H1 (cell line): ENCODE data around the gene EPHA4. TPM values are rescaled to one million over a fixed set of nuclear protein-coding genes. Genes with fewer than 3 reads are reported as not detected.

Experiments used
- CTCF ChIA-PET: fragments of 300-600 bp; sonication (Branson Sonifier 250); formaldehyde crosslinking; loops from one replicate; lab custom pipeline; 2021; ENCODE audit not compliant: partially characterized antibody; lab: Charles Lee
- POLR2A ChIA-PET: fragments of 300-600 bp; sonication (Branson Sonifier 250); formaldehyde crosslinking; loops from one replicate; lab custom pipeline; 2021; ENCODE audit warnings: inconsistent platforms; ENCODE audit not compliant: partially characterized antibody; lab: Charles Lee
- DNase-seq, 2 experiments: peaks; one replicate each; pipeline versions ENCODE4 v3.0.0 to v3.0.0-alpha.2; 2010 to 2022; ENCODE audit warnings: low spot score in 2 of 2, low read depth in 1 of 2, mixed read lengths in 1 of 2
- FAIRE-seq: peaks from 2 replicates; lab custom pipeline; 2011; peaks lifted over from hg19 to GRCh38; lab: Jason Lieb, UNC
- H2AFZ ChIP-seq: 2 replicates; pipeline ENCODE4 v1.8.1; 2012; ENCODE audit warnings: low read length, inconsistent platforms
- H2AK5ac ChIP-seq: 2 replicates; pipeline ENCODE4 v1.6.1; 2013; ENCODE audit warnings: low read depth, low read length
- H2BK120ac ChIP-seq: replicated peaks from 2 replicates; pipeline ENCODE3; 2013; ENCODE audit warnings: low read depth, low read length, inconsistent platforms
- H2BK12ac ChIP-seq: 2 replicates; pipeline ENCODE4 v1.6.1; 2013; ENCODE audit warnings: low read depth, low read length
- H2BK15ac ChIP-seq: 2 replicates; pipeline ENCODE4 v1.6.1; 2013; ENCODE audit warnings: low read length
- H2BK20ac ChIP-seq: 2 replicates; pipeline ENCODE4 v1.6.1; 2013; ENCODE audit warnings: low read length
- H2BK5ac ChIP-seq: 2 replicates; pipeline ENCODE4 v1.6.1; 2013; ENCODE audit warnings: low read depth, low read length
- H3K14ac ChIP-seq: 2 replicates; pipeline ENCODE4 v1.6.1; 2013; ENCODE audit warnings: inconsistent platforms; ENCODE audit not compliant: insufficient read length
- H3K18ac ChIP-seq: 2 replicates; pipeline ENCODE4 v1.6.1; 2013; ENCODE audit warnings: low read length; ENCODE audit errors: extremely low read depth
- H3K23ac ChIP-seq: 2 replicates; pipeline ENCODE4 v1.6.1; 2013; ENCODE audit warnings: inconsistent platforms; ENCODE audit not compliant: insufficient read length
- H3K23me2 ChIP-seq: 2 replicates; pipeline ENCODE4 v1.6.1; 2013; ENCODE audit warnings: low read depth, low read length
- H3K27ac ChIP-seq: 2 replicates; pipeline ENCODE4 v1.6.1; 2011; ENCODE audit warnings: low read depth, low read length, inconsistent platforms
- H3K27me3 ChIP-seq, 4 experiments: replicated peaks in 1 of 4; 1 replicate in 1 of 4; 2 replicates in 3 of 4; pipeline versions ENCODE4 v1.6.1 to v1.8.1; 2011 to 2013; ENCODE audit warnings: low read length in 3 of 4, mild to moderate bottlenecking in 3 of 4, inconsistent platforms in 2 of 4, mixed read lengths in 2 of 4, moderate library complexity in 1 of 4; ENCODE audit not compliant: control insufficient read depth in 3 of 4, insufficient read depth in 3 of 4; ENCODE audit errors: extremely low read depth in 1 of 4
- H3K36me3 ChIP-seq, 4 experiments: 2 replicates each; pipeline versions ENCODE4 v1.6.1 to v1.8.1; 2011 to 2013; ENCODE audit warnings: mild to moderate bottlenecking in 4 of 4, low read length in 3 of 4, moderate library complexity in 2 of 4, control low read depth in 1 of 4, inconsistent platforms in 1 of 4; ENCODE audit not compliant: insufficient read depth in 4 of 4, control insufficient read depth in 2 of 4
- H3K4ac ChIP-seq: replicated peaks from 2 replicates; pipeline ENCODE3; 2013; ENCODE audit warnings: low read length, low read depth, mixed read lengths, inconsistent platforms; ENCODE audit not compliant: insufficient read length
- H3K4me1 ChIP-seq, 4 experiments: replicated peaks in 1 of 4; 1 replicate in 1 of 4; 2 replicates in 3 of 4; pipeline versions ENCODE4 v1.6.1 to v1.8.1; 2011 to 2013; ENCODE audit warnings: low read length in 3 of 4, inconsistent platforms in 2 of 4, mixed read lengths in 1 of 4; ENCODE audit not compliant: insufficient read depth in 4 of 4, control insufficient read depth in 3 of 4
- H3K4me2 ChIP-seq, 2 experiments: 2 replicates each; pipeline versions ENCODE4 v1.6.1 to v1.8.1; 2011 to 2013; ENCODE audit warnings: low read depth in 2 of 2, low read length in 2 of 2, control low read depth in 1 of 2, inconsistent platforms in 1 of 2, mild to moderate bottlenecking in 1 of 2; ENCODE audit not compliant: insufficient read depth in 1 of 2
- H3K4me3 ChIP-seq, 4 experiments: fragments of 200-600, 300-600 bp in 1 of 4; sonication (generic), shearing (Covaris generic), sonication (Bioruptor Twin) in 1 of 4; 2 replicates each; pipeline versions ENCODE4 v1.5.1 to v1.8.1; 2011 to 2016; ENCODE audit warnings: low read length in 4 of 4, low read depth in 3 of 4, control low read depth in 2 of 4, inconsistent platforms in 2 of 4, mild to moderate bottlenecking in 2 of 4, mixed read lengths in 1 of 4, moderate library complexity in 1 of 4; ENCODE audit not compliant: insufficient read depth in 2 of 4; ENCODE audit errors: extremely low read depth in 1 of 4
- H3K56ac ChIP-seq: replicated peaks from 2 replicates; pipeline ENCODE3; 2013; ENCODE audit warnings: low read depth, mild to moderate bottlenecking, mixed read lengths, low read length, inconsistent platforms; ENCODE audit not compliant: insufficient read length
- H3K79me1 ChIP-seq: 2 replicates; pipeline ENCODE4 v1.6.1; 2013; ENCODE audit warnings: low read depth, low read length, control low read depth
- H3K79me2 ChIP-seq, 2 experiments: 2 replicates each; pipeline versions ENCODE4 v1.6.1 to v1.8.1; 2012 to 2013; ENCODE audit warnings: low read length in 2 of 2, mild to moderate bottlenecking in 2 of 2, inconsistent platforms in 1 of 2; ENCODE audit not compliant: insufficient read depth in 2 of 2, control insufficient read depth in 1 of 2
- H3K9ac ChIP-seq, 4 experiments: replicated peaks in 1 of 4; 1 replicate in 1 of 4; 2 replicates in 3 of 4; pipeline versions ENCODE4 v1.6.1 to v1.8.1; 2011 to 2013; ENCODE audit warnings: low read depth in 3 of 4, low read length in 3 of 4, control low read depth in 2 of 4, mild to moderate bottlenecking in 2 of 4, moderate library complexity in 2 of 4, inconsistent platforms in 1 of 4; ENCODE audit errors: extremely low read depth in 1 of 4
- H3K9me3 ChIP-seq, 2 experiments: 2 replicates each; pipeline versions ENCODE4 v1.6.1 to v1.8.1; 2012 to 2013; ENCODE audit warnings: mild to moderate bottlenecking in 2 of 2, moderate library complexity in 2 of 2, control low read depth in 1 of 2, inconsistent platforms in 1 of 2, low read depth in 1 of 2, low read length in 1 of 2, mixed read lengths in 1 of 2; ENCODE audit not compliant: insufficient read depth in 2 of 2
- H4K20me1 ChIP-seq, 2 experiments: replicated peaks in 1 of 2; 2 replicates each; pipeline versions ENCODE3 to v1.8.1; 2011 to 2013; ENCODE audit warnings: inconsistent platforms in 2 of 2, low read length in 2 of 2, mild to moderate bottlenecking in 1 of 2; ENCODE audit not compliant: insufficient read depth in 2 of 2, control insufficient read depth in 1 of 2
- H4K5ac ChIP-seq: 2 replicates; pipeline ENCODE4 v1.6.1; 2013; ENCODE audit warnings: low read length, low read depth, mixed read lengths, inconsistent platforms; ENCODE audit not compliant: insufficient read length
- H4K8ac ChIP-seq: 2 replicates; pipeline ENCODE4 v1.8.0; 2013; ENCODE audit warnings: mild to moderate bottlenecking, moderate library complexity, low read length, inconsistent platforms; ENCODE audit not compliant: insufficient read depth; ENCODE audit errors: extremely low read depth
- H4K91ac ChIP-seq: replicated peaks from 2 replicates; pipeline ENCODE3; 2013; ENCODE audit warnings: low read length, mixed read lengths, inconsistent platforms; ENCODE audit not compliant: insufficient read length
- ATF3 ChIP-seq: IDR thresholded peaks from 2 replicates; pipeline ENCODE4 v1.6.1; 2011; ENCODE audit warnings: low read depth, mild to moderate bottlenecking, low read length; ENCODE audit not compliant: insufficient read depth
- BACH1 ChIP-seq: IDR thresholded peaks from 2 replicates; pipeline ENCODE4 v1.6.1; 2012; ENCODE audit warnings: low read length, improper control_type of control experiment
- CHD1 ChIP-seq: IDR thresholded peaks from 2 replicates; pipeline ENCODE4 v1.6.1; 2012; ENCODE audit warnings: low read depth, low read length, improper control_type of control experiment
- GABPA ChIP-seq: IDR thresholded peaks from 2 replicates; pipeline ENCODE4 v1.6.1; 2011; ENCODE audit warnings: mild to moderate bottlenecking, low read length, moderate library complexity, borderline replicate concordance; ENCODE audit not compliant: insufficient read depth
- NRF1 ChIP-seq: IDR thresholded peaks from 2 replicates; pipeline ENCODE4 v1.6.1; 2011; ENCODE audit warnings: mild to moderate bottlenecking, low read depth, low read length, improper control_type of control experiment
- RAD21 ChIP-seq, 2 experiments: IDR thresholded peaks in 1 of 2; conservative IDR thresholded peaks in 1 of 2; 2 replicates each; pipeline ENCODE4 v1.6.1; 2011; ENCODE audit warnings: low read depth in 2 of 2, low read length in 2 of 2, improper control_type of control experiment in 1 of 2, inconsistent platforms in 1 of 2, mild to moderate bottlenecking in 1 of 2, moderate library complexity in 1 of 2
- RBBP5 ChIP-seq: IDR thresholded peaks from 2 replicates; pipeline ENCODE4 v1.7.1; 2012; ENCODE audit warnings: low read depth, mild to moderate bottlenecking, inconsistent platforms, low read length, moderate library complexity, borderline replicate concordance
- SAP30 ChIP-seq: fragments of 300-600 bp; sonication (generic); IDR thresholded peaks from 2 replicates; pipeline ENCODE4 v1.7.1; 2012; ENCODE audit warnings: low read length, moderate library complexity, mild to moderate bottlenecking, inconsistent platforms; ENCODE audit not compliant: insufficient read depth, insufficient replicate concordance
- SIRT6 ChIP-seq: IDR thresholded peaks from one replicate; pipeline ENCODE4 v1.7.1; 2012; ENCODE audit warnings: low read length, inconsistent platforms
- TAF1 ChIP-seq: IDR thresholded peaks from 2 replicates; pipeline ENCODE4 v1.6.1; 2011; ENCODE audit warnings: mild to moderate bottlenecking, low read depth, low read length
- TCF12 ChIP-seq: IDR thresholded peaks from 2 replicates; pipeline ENCODE4 v1.6.1; 2011; ENCODE audit warnings: low read depth, mild to moderate bottlenecking, low read length
- YY1 ChIP-seq: IDR thresholded peaks from 2 replicates; pipeline ENCODE4 v1.6.1; 2011; ENCODE audit warnings: low read depth, mild to moderate bottlenecking, low read length
- WGBS, 2 experiments: shearing (Covaris generic) in 1 of 2; methylation state at CpG; one replicate each; pipeline versions ENCODE4 v1.1.6 to v1.1.7; 2013 to 2015; ENCODE audit warnings: low lambda C conversion rate in 2 of 2, mixed read lengths in 2 of 2, inconsistent platforms in 1 of 2, low coverage in 1 of 2, missing lambda C conversion rate in 1 of 2; ENCODE audit not compliant: insufficient replicate concordance in 2 of 2, insufficient coverage in 1 of 2, insufficient read length in 1 of 2; ENCODE audit errors: extremely low coverage in 1 of 2, missing lambda C conversion rate in 1 of 2; 5-methylcytosine and 5-hydroxymethylcytosine counted together
- polyA plus RNA-seq, 7 experiments: library from polyadenylated mRNA; depleted of rRNA in 3 of 7; stranded (reverse) in 5 of 7; unstranded in 2 of 7; fragments of >200 nt in 5 of 7; fragments of 200-250 nt in 2 of 7; gene quantifications; 1 replicate in 5 of 7; 2 replicates in 1 of 7; 4 replicates in 1 of 7; pipeline versions ENCODE4 v1.2.1 to v1.2.3, GENCODE V29; 2011 to 2013; ENCODE audit warnings: missing spikeins in 2 of 7, mixed read lengths in 2 of 7
- total RNA-seq: library from RNA; stranded (reverse); fragmentation: NEBNext Ultra II Directional; extraction: Animal tissue kit (Norgen Biotek cat#: 25700); gene quantifications from 2 replicates; pipeline ENCODE4 v1.2.1, GENCODE V29; 2021

EPHA4 gene
- total and polyA plus RNA-seq, 2 of the 8 experiments (the other 6 are each of a cell fraction or from before 2014, with no cell fraction given) = 4.3 to 5.7 TPM

- Histone ChIP-seq H3K4me1 (no peaks in the 10 kb centered on the region), H2BK15ac (no peak overlapping the region), H3K79me2 (no peaks in the 10 kb centered on the region), H2BK12ac (no peak overlapping the region), H2BK120ac (no peak overlapping the region), H3K36me3 (no peaks in the 10 kb centered on the region), H3K27ac (no peak overlapping the region), H3K4ac (no peak overlapping the region), H3K23ac (no peak overlapping the region), H4K91ac (no peak overlapping the region), H3K56ac (no peak overlapping the region), H3K14ac (no peak overlapping the region), H2AFZ (no peak overlapping the region), H3K27me3 (no peaks in the 10 kb centered on the region), H3K23me2 (no peaks in the 10 kb centered on the region), H2AK5ac (no peak overlapping the region), H3K18ac (no peak overlapping the region), H3K9ac (no peak overlapping the region), H4K8ac (no peak overlapping the region), H3K9me3 (no peaks in the 10 kb centered on the region), H4K20me1 (no peaks in the 10 kb centered on the region), H2BK20ac (no peak overlapping the region), H3K4me2 (no peak overlapping the region), H3K79me1 (no peaks in the 10 kb centered on the region), H3K4me3 (no peak overlapping the region), H4K5ac (no peak overlapping the region), H2BK5ac (no peak overlapping the region)
- WGBS, 2 experiments = 96% methylated on average over 3 of the region's 3 CpGs; no CpG with 5 or more reads in 1 of the 2 experiments
- CTCF ChIA-PET = no interaction called here
- FAIRE-seq = no peak
- TF ChIP-seq TAF1 (no peak), GABPA (no peak), BACH1 (no peak), RBBP5 (no peak), RAD21 (IDR thresholded peaks at IDR 0.05 in 1 of 2, conservative IDR thresholded peaks at IDR 0.05 in 1 of 2; ENCODE audit: low read depth in 2 of 2, low read length in 2 of 2) (no peak), NRF1 (no peak), SIRT6 (no peak), YY1 (no peak), ATF3 (no peak), TCF12 (no peak), CHD1 (no peak), SAP30 (no peak)
- DNase-seq = no peak
- POLR2A ChIA-PET = no interaction called here
Observed at GRCh38 chr2:221596192-221596591, 24.1 kb upstream of the EPHA4 start.
